A204.1 (cell line): Measurements from ENCODE around the gene AAR2.

Experiments
- FAIRE-seq: peaks from 2 replicates; lab custom pipeline; 2012; peaks lifted over from hg19 to GRCh38; lab: Jason Lieb, UNC

AAR2 gene

DNA sequence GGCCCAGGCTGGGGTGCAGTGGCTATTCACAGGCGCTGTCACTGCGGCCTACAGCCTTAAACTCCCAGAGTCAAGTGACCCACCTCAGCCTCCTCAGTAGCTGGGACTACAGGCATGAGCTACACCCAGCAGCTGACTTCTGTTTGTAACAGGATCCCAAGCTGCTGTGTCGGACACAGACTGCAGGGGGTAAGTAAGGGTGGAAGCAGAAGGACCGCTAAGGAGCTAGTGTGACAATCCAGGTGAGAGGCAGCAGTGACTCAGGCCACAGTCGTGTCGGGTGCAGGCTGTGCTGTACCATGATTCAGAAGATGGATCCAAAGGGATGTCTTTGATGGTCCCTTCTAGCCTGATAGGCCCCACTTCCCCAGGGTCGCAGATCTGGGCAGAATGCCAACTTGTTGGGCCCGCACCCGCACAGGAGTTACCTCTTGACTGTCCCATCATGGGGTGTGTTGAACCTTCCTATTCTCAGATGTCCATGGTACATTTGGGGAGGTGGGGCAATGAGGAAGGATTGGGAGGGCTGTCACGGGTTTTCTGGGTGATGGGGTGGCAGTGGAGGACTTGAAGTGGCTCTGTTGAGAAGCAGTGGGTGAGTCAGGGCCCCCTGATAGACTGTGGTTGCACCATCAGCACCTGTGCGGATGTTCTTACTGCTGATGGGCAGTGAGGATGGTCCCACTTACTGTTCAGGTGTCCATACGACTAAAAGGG, 25.3 kb downstream of the AAR2 start:
- FAIRE-seq, result no peak

DNA sequence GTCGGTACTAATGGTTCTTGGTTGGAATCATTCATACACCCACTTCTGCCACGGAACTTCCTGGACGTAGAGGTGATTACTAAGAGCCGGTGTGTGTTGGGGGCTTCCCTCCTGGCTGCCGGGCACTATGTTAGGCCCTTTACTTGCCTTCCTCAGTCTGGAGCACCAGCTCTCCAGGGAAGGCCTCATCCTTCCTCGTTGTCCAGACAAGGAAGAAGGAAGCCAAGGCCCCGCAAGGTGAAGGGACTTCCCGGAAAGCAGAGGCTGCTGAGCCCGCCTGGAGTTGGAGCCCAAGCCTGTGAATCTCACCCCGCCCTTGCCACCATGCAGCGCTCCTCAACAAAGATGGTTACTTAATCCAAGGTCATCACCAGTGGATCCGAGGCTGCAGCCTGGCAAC, 26.2 kb downstream of the AAR2 start:
- FAIRE-seq, result no peak

DNA sequence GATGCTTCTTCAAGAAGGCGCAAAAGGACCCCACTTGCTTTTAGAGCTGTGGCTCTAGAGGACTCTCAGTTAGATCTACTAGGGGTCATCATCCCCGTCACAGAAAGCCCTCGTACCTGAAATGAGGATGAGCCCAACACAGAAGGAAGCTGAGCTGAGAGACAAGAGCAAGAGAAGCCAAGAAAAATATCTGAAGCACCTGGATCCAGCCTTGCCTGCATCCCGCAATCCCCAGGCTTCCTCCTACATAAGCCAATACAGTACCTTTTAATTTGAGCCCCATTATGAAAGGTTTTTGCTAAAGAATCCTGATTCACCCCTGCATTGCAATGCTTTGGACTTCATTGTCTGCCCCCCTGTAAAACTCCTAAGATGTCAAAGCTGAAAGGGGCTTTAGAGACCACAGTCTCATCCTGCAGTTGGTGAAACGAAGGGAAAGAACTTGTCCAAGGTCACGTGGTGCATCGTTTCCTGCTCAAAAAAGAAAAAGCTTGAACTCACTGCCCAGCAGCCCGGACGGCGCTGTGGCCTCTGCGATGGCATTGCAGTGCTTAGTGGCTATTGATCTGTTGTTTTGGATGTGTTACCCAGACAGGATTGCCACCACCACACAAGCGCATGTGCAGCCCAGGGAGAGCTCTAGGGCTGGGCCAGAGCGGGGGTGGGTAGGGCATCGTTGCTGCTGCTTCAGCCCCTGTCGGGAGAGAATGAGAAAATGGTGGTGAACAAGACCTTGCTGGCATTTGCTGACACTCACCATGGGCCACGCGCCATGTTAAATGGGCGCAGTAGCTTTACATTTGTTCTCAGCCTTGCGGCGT, 28.4 kb downstream of the AAR2 start:
- no peak for FAIRE-seq

DNA sequence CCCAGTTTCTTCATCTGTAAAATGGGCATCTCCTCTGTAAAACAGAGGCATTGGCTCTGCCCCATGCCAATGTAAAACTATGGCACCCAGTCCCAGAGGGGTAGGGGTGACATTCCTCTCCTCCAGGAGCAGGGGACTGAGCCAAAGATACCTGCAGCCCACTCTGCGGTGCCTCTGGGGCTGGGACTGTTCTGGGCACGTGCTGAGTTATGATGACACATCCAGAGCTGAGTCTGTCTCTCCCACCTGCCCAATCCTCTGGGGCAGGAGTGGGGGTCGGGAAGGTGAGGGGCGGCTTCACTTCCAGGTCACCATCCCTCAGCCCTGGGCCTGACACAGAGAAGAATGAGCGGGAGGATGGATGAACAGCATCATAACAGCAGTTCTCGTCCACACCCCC, 29.9 kb downstream of the AAR2 start:
- no peak for FAIRE-seq

DNA sequence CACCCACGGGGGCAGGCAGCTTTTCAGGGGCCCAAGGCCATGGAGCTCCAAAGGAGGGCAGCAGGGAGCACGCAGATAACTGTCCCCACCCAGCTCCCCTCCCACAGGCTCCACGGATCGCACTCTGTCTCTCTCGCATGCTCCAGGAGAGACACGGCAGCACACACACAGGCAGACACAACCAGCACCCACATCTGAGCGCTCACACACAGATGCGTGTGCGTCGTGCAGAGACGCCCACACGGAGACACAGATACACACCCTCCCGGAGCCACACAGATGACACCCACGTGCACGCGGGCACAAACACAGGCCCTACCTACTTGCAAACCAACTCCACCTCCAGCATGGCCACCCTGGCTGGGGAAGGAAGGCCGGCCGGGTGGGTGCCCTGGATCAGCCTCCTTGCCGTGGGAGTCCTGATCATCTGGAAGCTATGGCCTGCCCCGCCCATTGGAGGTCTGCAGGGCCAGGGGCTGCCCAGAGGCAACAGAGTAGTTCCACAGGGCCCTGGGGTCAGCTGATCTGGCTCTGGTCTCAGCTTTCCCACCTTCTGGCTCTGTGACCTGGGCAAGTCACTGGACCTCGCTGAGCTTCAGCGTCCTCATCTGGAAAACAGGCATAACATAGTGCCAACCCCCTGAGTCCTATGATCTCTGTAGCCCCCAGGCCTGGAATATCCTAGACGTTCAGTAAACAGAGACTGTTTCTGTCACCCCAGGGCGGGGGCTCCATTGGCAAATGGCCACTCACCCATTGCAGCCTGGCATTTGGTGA, 31.5 kb downstream of the AAR2 start:
- FAIRE-seq, result no peak

DNA sequence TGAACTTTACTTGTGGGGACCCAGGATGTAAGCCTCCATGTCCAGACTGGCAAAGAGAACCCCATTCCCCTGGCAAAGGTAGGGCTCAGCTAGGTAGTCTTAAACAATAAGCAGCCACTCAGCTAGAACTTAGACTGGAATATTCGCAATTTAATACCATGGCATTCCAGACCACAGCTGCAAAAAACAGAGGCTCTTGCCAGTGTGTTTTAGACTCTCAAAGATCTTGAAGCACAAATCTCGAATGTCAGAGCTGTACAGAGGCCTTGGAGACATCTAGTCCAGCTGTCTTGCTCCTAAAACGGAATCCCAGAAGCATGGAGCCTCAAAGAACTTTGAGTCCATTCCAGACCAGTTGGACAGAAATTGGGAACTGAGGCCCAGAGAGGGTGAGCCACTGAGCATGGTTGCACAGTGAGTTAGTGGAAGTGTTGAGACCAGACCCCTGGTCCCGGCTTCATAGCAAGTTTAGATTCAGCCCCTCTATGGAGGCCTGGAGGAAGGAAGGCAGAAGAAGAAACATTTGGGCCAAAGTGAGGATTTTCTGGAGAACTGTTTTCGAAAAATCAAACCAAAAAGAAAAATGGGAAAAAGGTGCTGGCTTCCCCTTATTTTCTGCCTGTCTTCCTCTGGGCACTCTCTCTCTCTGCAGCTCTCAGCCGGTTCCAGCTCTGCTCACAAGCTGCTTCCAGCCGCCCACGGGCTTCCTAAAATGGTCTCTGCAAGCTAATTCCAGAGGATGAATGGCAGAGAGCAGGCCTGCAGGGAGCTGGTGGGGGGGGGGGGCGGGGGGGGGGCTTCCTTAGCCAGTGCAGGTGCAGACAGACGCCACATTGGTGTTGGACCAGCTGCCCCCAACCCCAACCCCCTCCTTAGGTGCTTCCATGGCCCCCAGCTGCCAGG, 32.4 kb downstream of the AAR2 start:
- FAIRE-seq, result no peak

DNA sequence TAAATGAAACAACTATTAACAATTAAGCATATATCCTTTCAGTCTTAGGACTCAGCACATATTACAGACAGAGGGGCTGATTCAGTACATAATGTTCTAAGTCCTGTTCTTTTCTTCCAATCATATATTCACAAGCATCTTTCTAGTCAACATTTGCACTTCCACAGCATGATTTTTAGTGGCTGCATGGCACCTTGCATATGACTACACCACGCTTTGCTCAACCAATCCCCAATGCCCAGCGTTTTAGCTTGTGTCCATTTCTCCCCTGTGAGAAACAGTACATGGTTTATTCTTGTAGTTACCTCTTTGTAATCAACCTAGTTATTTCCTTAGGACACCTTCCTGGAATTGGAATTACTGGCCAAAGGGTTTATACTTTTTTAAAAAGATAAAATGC, 33.2 kb downstream of the AAR2 start:
- no peak for FAIRE-seq

DNA sequence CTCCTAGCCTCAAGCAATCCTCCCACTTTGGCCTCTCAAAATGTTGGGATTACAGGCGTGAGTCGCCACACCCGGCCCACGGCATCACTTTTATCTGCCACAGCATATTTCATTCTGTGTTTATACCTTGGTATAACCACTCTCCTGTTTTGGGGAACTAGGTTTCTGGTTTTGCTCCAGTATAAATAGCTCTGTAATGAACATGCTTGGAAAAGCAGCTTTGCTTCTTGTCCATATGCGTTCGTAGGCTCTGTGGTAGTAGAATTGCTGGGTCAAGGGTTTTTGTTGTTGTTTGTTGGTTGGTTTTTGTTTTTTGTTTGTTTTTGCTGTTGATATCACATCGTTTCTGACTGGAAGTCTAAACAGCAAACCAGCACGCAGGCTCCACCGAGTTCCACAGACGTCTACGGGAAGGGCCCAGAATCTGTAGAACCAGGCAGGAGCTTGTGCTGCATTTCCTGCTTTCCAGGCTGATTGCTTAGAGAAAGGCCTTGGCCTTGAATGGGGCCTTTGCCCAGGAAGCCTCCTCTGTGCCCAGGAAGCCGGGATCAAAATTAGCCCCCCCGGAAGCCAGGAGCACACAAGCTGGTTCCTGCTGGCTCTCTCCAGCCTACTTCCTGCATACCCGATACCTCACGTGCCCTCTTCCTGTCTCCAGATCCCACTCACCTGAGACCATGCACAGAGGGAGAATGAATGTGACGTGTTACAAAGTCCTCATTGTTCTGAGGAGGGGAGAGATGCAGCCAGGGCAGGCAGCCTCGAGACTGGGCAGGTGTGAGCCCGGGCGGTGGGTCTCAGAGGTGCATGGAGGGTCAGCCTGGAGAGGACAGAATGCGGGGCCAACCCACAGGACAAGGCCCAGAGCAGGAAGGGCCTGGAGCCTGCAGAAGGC, 34.7 kb downstream of the AAR2 start:
- FAIRE-seq, result no peak

DNA sequence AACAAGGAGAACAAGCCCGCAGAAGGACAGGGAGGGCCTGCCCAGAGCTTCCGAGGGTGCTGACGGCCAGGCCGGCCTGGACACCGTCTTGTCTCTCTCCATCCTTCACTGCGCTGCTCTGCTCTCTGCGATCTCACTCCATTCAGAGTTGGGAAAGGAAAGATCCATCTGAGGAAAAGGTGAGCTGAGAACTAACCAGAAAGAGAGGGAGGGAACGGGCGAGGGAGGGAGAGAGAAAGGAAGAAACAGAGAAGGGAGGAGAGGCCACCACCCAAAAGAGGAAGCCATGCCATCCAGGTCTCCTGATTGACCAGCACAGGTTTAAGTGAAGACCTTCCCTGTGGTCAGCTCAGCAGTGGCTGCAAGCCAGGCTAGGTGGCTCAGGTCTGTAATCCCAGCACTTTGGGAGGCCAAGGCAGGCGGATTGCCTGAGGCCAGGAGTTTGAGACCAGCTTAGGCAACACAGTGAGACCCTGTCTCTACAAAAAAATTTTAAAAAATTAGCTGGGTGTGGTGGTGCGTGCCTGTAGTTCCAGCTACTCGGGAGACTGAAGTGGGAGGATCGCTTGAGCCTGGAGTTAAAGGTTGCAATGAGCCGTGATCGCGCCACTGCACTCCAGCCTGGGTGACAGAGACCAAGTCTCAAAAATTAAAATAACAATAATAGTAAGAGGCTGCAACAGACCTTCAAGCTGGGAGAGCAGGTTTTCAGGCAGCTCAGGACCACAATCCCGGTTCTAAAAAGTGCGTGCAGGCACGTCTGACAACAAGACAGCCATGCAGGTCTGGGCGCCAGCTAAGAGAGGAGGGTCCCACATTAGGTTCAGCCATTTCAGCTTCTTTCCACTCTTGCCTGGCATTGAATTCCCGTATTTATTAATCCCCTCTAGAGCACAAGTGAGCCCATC, 35.6 kb downstream of the AAR2 start:
- FAIRE-seq, result no peak

DNA sequence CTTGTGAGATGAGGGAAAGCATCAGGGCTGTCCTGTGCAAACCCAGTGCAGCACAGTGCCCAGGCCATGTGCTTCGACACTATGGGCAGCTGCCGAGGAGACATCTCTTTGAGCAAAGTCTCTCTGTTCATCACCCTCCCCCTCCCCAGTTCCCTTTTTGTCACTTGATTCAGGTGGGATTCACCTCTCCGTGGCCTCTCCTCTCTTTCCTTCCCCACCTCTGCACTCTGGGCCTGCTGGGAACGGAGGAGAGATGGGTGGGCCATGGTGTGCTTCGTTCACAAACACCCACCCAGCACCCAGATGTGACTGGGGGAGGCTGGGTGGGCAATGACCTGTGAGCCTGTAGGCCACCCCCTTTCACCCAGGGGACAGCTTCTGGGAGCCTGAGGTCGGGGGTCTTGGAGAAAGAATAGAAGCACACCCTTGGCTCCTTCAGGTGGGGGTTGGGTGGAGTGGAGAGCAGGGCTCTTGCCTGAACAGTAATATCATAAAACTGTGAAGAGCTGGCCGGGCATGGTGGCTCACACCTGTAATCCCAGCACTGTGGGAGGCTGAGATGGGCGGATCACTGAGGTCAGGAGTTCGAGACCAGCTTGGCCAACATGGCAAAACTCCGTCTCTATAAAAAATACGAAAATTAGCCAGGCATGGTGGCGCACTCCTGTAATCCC, 36.4 kb downstream of the AAR2 start:
- FAIRE-seq, result no peak

DNA sequence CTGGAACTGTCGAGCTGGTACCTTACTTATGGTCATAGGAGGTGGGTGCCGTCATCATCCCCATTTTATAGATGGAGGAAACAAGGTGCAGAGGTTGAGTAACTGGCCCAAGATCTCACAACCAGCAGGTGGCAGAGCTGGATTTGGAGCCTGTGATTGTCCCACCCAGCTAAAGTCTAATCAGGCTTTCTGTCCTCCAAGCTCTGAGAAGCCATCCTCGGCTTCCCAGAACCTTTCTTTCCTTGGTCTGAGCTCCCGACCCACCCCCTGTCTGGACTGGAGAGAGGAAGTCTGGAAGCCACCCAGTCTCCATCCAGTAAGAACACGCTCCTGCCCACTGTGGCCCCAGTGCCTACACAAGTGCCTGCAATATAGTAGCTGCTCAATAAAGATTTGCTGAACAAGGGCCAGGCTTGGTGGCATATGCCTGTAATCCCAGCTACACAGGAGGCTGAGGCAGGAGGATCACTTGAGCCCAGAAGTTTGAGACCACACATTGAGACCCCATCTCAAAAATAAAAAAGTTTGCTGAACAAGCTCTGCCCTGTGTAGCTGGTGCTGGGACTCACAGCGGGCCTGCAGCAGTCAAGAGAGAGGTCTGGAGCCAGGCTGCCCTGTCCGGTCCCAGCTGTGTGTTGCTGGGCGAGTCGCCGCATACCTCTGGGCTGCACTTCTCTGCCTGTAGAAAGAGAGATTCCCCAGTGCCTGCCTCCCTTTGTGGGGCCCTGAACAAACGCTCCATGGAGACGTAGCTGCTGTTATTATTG, 37.3 kb downstream of the AAR2 start:
- no peak for FAIRE-seq

DNA sequence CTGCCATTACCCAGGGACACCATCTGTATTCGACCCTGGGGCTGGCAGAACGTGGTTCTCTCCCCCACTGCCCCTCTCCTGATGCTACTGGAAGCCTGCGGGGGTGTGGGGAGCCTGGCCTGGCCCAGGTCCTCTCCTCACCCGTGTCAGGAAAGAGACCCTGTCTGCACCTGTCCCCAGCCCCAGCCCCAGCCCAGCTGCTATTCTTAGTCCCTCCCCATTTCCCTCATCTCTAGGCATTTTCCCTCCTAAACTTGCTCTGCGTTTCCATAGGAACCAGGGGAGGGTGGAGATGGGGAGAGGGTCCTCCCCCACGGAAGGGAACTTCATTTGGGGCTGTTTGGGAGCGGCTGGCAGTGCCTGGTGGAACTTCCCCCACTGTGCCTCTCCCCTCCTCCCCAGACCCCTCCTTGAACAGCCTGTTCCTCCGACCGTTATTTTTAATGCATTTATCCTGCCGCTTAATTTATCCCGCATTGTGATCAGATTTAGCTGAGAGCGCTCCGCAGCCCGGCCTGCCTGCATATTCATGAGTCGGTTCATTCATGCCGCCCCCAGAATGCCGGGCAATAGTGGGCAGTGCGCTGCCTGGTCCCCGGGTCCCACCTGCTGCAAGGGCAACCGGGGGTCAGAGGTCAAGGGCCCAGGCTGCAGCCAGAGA, 38.0 kb downstream of the AAR2 start:
- FAIRE-seq, result no peak

DNA sequence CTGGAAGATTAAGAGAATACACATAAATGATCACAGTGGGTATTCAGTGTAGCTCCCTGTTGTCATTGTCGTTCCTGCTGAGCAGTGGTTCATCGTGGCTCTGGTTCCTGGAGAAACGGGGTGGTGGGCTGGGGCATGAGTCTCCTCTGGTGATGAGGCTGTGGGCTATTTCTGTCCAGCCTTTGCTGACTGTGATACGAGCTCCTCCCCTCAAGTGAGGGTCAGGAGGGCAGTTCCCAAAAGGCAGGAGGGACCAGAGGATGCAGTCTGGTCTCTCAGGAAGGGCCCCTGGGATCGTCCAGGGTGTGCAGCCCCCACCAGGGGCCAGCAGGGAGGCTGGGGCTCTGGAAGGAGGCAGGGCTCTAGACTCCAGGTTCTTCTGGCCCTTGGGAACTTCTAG, 38.7 kb downstream of the AAR2 start:
- no peak for FAIRE-seq

DNA sequence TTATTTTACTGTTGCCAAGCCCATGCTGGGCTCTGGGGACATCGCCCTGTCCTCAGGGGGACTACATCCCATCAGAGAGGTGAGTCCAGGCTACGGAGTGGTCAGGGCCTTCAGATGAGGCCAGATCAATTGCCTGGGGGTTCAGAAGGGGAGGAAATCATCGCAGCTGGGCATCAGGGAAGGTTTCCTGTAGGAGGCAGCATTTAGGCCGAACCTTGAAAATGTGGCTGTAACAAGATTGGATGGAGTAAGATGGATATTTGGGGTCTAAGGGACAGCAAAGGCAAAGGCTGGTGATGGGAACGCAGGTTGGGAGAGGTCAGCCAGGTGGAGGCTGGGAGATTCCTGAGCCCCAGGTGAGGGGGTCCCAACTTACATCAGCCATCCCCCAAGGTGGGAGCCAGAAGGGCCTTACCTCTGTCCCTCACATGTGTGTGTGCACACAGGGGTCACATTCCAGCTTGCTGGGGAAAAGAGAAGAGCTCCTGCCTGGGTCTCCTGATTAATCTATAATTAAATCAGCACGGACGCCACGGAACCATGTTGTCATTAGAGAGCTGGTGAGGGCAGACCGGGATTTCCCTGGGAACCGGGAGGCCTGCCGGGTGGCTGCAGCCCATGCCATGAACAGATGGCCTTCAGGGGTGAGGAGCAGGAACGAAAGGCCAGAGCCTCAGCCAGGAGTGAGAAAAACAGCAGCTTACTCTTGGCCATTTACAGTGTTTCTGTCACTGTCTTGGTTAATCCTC, 39.3 kb downstream of the AAR2 start:
- no peak for FAIRE-seq

DNA sequence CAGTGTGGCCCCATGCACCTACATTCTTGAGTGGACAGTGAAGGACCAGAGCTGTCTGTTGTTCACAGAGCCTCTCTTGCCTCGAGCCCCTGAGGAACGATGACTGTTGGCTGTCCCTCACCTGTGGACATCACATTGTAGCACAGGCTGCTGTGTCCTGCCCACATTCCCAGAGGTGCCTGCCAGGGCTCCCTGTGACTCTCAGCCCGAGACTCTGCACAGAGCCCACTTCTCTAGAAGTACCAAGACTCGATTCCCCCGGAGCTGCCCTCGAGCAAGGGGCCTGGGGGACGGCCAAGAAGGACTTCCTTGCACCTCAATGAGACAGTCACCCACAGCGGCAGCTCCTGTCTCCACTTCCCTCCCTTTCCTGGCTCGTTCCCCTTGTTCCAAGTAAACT, 41.3 kb downstream of the AAR2 start:
- FAIRE-seq, result no peak

DNA sequence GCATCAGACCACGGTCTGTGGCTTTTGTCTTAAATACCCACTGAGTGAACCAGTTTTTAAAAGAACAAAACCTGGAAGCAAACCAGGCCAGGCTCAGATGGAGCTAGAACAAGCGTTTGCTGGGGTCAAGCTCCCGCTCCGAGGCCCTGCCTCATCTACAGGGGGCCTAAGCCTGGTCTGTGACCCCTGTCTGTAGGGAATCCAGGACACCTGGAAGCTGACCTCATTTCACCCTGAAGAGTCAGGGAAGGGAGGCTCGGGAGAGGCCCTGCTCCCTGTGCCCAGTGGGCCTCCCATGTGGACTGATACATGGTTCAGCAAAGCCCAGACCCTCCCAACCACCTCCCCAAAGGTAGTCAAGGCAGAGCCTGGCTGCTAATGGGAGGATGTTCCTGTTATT, 43.1 kb downstream of the AAR2 start:
- no peak for FAIRE-seq

DNA sequence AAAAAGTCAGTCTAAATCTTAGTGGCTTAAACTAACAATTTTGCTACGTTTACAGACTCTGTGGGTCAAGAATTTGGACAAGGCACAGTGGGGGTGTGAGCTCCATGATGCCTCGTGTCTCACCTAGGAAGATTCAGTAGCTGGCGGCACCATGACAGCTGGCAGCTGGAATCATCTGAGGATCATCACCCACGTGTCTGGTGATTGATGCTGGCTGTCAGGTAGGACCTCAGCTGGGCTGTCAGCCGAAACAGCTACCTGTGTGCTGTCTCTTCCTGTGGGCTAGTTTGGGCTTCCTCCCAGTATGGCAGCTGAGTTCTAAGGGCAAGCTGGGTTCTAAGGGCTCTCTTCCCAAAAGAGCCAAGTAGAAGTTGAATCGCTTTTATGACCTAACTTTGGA, 43.5 kb downstream of the AAR2 start:
- FAIRE-seq, result no peak
